ENCODE data around the gene HS2ST1. TPM values are rescaled to one million over a fixed set of nuclear protein-coding genes. Genes with fewer than 3 reads are reported as not detected.

HS2ST1 gene
- total RNA-seq, 2 donors from 2014 or later, result 11.5 to 11.7 TPM

DNA sequence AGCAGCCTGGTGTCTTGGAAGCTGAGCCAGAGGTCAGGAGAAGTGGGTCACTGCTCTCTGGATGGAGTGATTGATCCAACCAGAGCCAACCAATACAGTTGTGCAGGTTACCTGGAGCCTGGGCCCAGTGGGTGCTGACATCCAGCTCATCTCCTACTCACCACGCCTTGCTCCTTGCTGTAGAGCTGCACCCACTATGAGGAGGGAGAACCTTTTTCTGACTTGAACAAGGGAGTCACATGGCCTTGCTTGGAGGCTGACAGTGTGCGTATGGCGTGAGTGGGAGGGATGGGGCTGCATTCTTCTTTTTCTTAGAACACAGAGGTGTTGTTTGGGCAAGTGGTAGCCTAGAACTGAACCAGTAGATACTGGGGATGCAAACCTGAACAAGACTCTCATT lies 213.1 kb downstream of the HS2ST1 start:
- TF ChIP-seq POLR2AphosphoS5 (IDR thresholded peaks at IDR 0.05), result no peak
- TF ChIP-seq CTCF (IDR thresholded peaks at IDR 0.05), result no peak
- TF ChIP-seq POLR2A (IDR thresholded peaks at IDR 0.05), result no peak
- no peaks in the 10 kb centered on the region for H3K27me3 ChIP-seq (replicated peaks; ENCODE audit: insufficient read depth)
- H3K4me3 ChIP-seq, result no peak overlapping the region
- H3K9me3 ChIP-seq, result no peaks in the 10 kb centered on the region
- intact Hi-C loops (cut with DNase I), result no loop called here
- DNase-seq (ENCODE audit: low spot score), result no peak
- H3K4me1 ChIP-seq (replicated peaks), result no peaks in the 10 kb centered on the region
- no peaks in the 10 kb centered on the region for H3K36me3 ChIP-seq
- H3K27ac ChIP-seq, result no peak overlapping the region
- WGBS, result 96% methylated on average over 3 of the region's 3 CpGs

DNA sequence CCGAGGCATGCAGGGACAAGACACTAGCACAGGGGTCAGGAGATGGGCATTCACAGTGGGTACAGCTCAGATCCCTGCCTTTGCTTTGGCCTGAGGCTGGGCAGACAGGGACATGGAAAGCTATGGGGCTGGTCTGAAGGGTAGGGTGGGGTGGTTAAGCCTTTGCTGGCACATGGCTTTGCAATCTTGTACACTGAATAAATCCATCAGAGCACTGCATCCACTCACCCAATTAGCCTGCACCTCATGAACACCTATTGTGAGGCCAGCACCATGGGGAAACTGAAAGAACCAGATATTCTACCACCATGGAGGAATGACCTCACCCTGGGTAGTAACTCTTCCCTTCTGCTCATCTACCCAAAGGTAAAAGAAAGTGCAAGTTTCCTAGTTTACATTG lies 214.6 kb downstream of the HS2ST1 start:
- WGBS, result 82% methylated on average over 1 of the region's 1 CpG
- DNase-seq (ENCODE audit: low spot score), result no peak
- TF ChIP-seq POLR2AphosphoS5 (IDR thresholded peaks at IDR 0.05) (no peak), CTCF (IDR thresholded peaks at IDR 0.05) (no peak), POLR2A (IDR thresholded peaks at IDR 0.05) (no peak)

GRCh38 chr1:87129606-87130005 lies 215.2 kb downstream of the HS2ST1 start:
- Histone ChIP-seq H3K27me3 (replicated peaks; ENCODE audit: insufficient read depth) (no peaks in the 10 kb centered on the region), H3K4me1 (replicated peaks) (no peaks in the 10 kb centered on the region), H3K27ac (no peak overlapping the region), H3K36me3 (no peaks in the 10 kb centered on the region), H3K9me3 (no peaks in the 10 kb centered on the region), H3K4me3 (no peak overlapping the region)
- TF ChIP-seq POLR2A (IDR thresholded peaks at IDR 0.05), result no peak
- no peak for DNase-seq (ENCODE audit: low spot score)
- intact Hi-C loops (cut with DNase I), result loop anchor here (5.0 to 10.0 kb wide), 4 partner anchors 165 to 1173 kb away; no protein-coding TSS in a partner anchor
- 81% methylated on average over 8 of the region's 8 CpGs for WGBS

More for the DNA sequence above, 214.6 kb downstream of the HS2ST1 start:
- H3K27me3 ChIP-seq (replicated peaks; ENCODE audit: insufficient read depth), result no peaks in the 10 kb centered on the region
- no peak overlapping the region for H3K4me3 ChIP-seq
- H3K36me3 ChIP-seq, result no peaks in the 10 kb centered on the region
- no peak overlapping the region for H3K27ac ChIP-seq
- H3K4me1 ChIP-seq (replicated peaks), result no peaks in the 10 kb centered on the region
- H3K9me3 ChIP-seq, result no peaks in the 10 kb centered on the region
- intact Hi-C loops (cut with DNase I), result no loop called here

GRCh38 chr1:87130438-87130837 lies 216.0 kb downstream of the HS2ST1 start:
- H3K4me1 ChIP-seq (replicated peaks), result no peaks in the 10 kb centered on the region
- WGBS, result 86% methylated on average over 4 of the region's 4 CpGs
- no peaks in the 10 kb centered on the region for H3K36me3 ChIP-seq
- H3K9me3 ChIP-seq, result no peaks in the 10 kb centered on the region
- intact Hi-C loops (cut with DNase I), result loop anchor here (5.0 to 10.0 kb wide), 4 partner anchors 164 to 1172 kb away; no protein-coding TSS in a partner anchor
- no peak overlapping the region for H3K4me3 ChIP-seq
- H3K27me3 ChIP-seq (replicated peaks; ENCODE audit: insufficient read depth), result no peaks in the 10 kb centered on the region
- no peak overlapping the region for H3K27ac ChIP-seq
- TF ChIP-seq POLR2A (IDR thresholded peaks at IDR 0.05), result no peak
- TF ChIP-seq POLR2AphosphoS5 (IDR thresholded peaks at IDR 0.05), result no peak
- no peak for TF ChIP-seq CTCF (IDR thresholded peaks at IDR 0.05)
- no peak for DNase-seq (ENCODE audit: low spot score)

DNA sequence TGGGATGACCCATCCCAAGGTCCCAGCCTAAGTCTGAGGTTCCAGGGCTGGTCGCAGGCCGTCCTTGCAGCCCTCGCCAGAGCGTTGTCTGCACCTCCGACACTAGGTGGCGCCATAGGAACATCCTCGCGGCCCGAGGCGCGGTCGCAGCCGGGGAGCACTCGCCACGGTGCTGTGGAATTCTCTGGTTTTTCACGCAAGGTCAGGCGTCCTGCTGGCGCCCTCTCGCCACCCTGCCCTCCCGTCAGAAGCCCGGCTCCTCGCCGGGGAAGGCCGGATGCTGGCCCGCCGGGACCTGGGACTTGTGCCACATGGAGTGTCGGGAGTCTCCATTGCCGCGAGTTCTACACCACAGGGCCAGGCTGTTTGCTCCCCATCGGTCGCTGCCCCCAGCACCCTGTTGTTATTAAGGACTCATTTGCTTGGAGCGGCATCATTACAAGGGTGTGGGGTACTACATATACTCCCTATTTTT lies 217.4 kb downstream of the HS2ST1 start:
- Histone ChIP-seq H3K36me3 (no peaks in the 10 kb centered on the region), H3K27me3 (replicated peaks; ENCODE audit: insufficient read depth) (no peaks in the 10 kb centered on the region), H3K9me3 (no peaks in the 10 kb centered on the region), H3K4me3 (peak overlapping the region; percentile 22 to 33), H3K27ac (peak overlapping the region in 1 of 2 donors; percentile 39), H3K4me1 (replicated peaks) (no peaks in the 10 kb centered on the region)
- intact Hi-C loops (cut with DNase I), result loop anchor here (5.0 to 10.0 kb wide), 4 partner anchors 163 to 1170 kb away; no protein-coding TSS in a partner anchor
- peak; percentile 48 for DNase-seq (ENCODE audit: low spot score)
- TF ChIP-seq CTCF (IDR thresholded peaks at IDR 0.05) (peak; percentile 69 to 88 (median 75)), POLR2AphosphoS5 (IDR thresholded peaks at IDR 0.05) (peak; percentile 21), POLR2A (IDR thresholded peaks at IDR 0.05) (no peak)
- 2% methylated on average over 32 of the region's 32 CpGs for WGBS
